Spleen (tissue), 7 donors: ENCODE data around the gene GLDC.

Source experiments
- CTCF ChIP-seq, 11 experiments: fragments of 200-600 bp in 7 of 11; fragments of 450-650 bp in 4 of 11; sonication (generic) in 4 of 11; IDR thresholded peaks in 8 of 11; conservative IDR thresholded peaks in 3 of 11; 1 replicate in 7 of 11; 2 replicates in 4 of 11; pipeline versions ENCODE4 v1.4.0 to v1.8.0; 2016 to 2021; ENCODE audit warnings: antibody characterized with exemption in 11 of 11, inconsistent platforms in 4 of 11, mild to moderate bottlenecking in 1 of 11
- POLR2A ChIP-seq, 3 donors: fragments of 450-650 bp; IDR thresholded peaks; one replicate each; pipeline ENCODE4 v1.5.1; 2017; ENCODE audit warnings: antibody characterized with exemption in 3 of 3, mild to moderate bottlenecking in 1 of 3
- POLR2AphosphoS5 ChIP-seq, 3 donors: sonication (generic); formaldehyde crosslinking; IDR thresholded peaks; one replicate each; pipeline ENCODE4 v1.5.1; 2017; ENCODE audit warnings: antibody characterized with exemption in 3 of 3
- donor health status: DM: no; HTN: no; CAD: no; lungs with moderate emphysema.
- donor health status: DM: no; HTN: no; CAD: no.
- donor health status: DM: no; HTN: no; CAD: no.

GRCh38 chr9:6665628-6666027, 20.1 kb upstream of the GLDC start:
- TF ChIP-seq POLR2A (IDR thresholded peaks at IDR 0.05), result no peak
- TF ChIP-seq CTCF (IDR thresholded peaks at IDR 0.05 in 8 of 11, conservative IDR thresholded peaks at IDR 0.05 in 3 of 11), result no peak
- no peak for TF ChIP-seq POLR2AphosphoS5 (IDR thresholded peaks at IDR 0.05)
